Measurements from ENCODE around the gene TOR1A.

DNA sequence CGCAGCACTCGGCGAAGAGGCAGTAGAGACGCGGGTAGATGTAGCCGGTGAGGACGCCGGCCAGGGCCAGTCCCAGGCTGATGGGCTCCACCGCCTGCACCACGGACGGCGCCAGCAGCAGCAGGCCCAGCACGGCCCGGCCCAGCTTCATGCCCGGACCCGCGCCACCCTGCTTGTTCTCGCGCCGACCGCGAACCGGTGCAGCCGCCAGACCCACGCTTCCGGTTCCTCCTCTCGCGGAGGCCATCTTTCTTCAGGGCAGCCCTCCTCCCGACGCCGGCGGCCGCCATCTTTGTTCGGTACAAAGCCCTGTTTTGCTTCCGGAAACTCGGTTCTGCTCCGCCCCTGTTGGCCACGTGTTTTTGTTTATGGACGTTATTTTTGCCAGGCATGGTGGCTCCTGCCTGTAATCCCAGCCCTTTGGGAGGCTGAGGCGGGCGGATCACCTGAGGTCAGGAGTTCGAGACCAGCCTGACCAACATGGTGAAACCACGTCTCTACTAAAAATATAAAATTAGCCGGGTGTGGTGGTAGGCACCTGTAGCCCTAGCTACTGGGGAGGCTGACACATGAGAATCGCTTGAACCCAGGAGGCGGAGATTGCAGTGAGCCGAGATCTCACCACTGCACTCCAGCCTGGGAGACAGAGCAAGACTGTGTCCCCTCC, at the start of gene TOR1A:
- TF ChIP-seq, protein P1, sequence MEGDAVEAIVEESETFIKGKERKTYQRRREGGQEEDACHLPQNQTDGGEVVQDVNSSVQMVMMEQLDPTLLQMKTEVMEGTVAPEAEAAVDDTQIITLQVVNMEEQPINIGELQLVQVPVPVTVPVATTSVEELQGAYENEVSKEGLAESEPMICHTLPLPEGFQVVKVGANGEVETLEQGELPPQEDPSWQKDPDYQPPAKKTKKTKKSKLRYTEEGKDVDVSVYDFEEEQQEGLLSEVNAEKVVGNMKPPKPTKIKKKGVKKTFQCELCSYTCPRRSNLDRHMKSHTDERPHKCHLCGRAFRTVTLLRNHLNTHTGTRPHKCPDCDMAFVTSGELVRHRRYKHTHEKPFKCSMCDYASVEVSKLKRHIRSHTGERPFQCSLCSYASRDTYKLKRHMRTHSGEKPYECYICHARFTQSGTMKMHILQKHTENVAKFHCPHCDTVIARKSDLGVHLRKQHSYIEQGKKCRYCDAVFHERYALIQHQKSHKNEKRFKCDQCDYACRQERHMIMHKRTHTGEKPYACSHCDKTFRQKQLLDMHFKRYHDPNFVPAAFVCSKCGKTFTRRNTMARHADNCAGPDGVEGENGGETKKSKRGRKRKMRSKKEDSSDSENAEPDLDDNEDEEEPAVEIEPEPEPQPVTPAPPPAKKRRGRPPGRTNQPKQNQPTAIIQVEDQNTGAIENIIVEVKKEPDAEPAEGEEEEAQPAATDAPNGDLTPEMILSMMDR (conservative IDR thresholded peaks at IDR 0.05): no peak
- peak; percentile 81; the same call in 1 of the 2 replicates for TF ChIP-seq ZFX (IDR thresholded peaks at IDR 0.05)

Measured in C4-2B (cell line).